Suppressor macrophage treated with lipopolysaccharide for 1 hour (primary cell): ENCODE data around the gene TSPAN7.

Experiments
- DNase-seq, 3 donors: peaks; one replicate each; pipeline ENCODE4 v3.0.0-alpha.2; 2020 to 2022

TSPAN7 gene

DNA sequence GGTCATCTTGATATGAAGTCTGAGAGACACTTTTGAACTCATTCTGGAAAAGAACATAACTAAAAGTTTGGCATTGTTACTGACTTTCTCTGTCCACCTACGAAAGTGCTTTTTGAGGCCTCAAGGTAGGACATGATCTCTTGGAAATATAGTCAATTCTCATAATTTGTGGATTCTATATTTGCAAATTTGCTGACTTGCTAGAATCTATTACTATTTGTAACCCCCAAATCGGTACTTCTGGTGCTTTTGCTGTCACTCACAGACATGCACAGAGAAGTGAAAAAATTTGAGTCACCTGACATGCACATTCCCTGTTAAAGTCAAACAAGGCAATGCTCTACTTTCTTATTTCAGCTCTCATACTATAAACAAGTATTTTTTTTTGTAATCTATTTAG is 35.6 kb downstream of the TSPAN7 start:
- DNase-seq: no peak

DNA sequence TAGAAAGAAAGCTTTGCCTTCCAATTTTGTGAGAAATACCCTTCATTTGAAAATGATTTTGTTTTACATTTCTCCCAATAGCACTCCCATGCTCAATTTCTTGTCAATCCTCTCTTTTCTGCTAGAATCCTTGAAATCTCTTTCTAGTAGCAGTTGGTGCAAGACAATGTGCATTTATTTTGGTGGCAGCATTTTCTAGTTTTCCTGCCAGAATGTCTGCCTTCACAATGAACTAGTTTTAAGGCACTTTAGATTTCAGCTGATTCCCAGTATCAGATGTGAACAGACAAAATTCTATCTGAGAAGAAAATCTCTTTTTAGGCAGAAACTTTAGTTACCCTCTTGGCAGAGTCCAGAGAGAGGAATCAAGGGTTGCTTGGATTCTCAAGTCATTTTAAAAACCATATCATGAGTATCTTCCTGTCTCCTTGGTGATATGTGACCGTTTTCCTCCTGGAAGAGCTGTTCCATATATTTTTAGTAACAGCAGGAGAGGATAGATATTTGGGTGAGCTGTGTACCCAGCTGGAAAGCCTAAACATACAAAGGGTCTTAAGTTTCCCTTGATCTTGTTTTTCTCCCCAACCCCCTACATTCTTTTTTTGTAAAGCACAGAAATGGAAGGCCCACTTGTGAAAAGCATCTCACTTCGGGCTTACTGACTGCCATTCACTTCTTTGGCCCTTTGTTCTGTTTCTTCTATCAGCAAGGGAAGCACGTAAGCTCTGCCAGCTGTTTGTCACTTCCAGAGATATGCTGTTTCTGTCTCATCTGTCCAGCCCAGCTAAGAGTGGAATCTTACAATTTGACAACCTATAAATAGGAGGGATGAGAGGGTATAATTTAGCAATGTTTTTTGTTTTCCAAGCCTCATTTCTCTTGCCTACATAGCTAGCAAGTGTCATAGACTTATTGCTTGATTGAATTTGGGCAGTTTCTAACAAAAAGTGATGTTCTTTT is 38.7 kb downstream of the TSPAN7 start:
- DNase-seq: no peak

GRCh38 chrX:38601866-38602265 is 40.5 kb downstream of the TSPAN7 start:
- peak; percentile 21 to 38 (median 24) for DNase-seq

DNA sequence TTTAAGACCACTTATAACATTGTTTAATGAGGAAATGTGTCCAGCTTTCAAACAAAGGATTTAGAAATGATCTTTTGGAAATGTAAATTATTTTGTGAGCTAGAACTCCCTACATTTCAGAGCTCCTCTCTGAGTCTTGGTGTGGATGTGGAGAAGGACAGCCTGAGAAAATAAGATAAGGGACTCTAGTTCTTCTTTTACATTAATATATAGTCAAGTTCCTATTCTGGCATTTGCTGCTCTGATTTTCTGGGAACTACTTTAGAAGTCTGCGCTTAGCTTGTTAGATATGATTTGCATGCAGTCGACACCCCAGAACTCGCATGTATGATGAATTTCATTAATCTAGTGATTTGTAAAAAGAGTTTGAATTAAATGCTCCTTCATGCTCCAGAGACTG is 45.5 kb downstream of the TSPAN7 start:
- no peak for DNase-seq

GRCh38 chrX:38607976-38608375 is 46.6 kb downstream of the TSPAN7 start:
- no peak for DNase-seq

GRCh38 chrX:38610849-38611248 is 49.5 kb downstream of the TSPAN7 start:
- no peak for DNase-seq

GRCh38 chrX:38612281-38612680 is 50.9 kb downstream of the TSPAN7 start:
- DNase-seq: peak in 1 of 3 donors; percentile 15

DNA sequence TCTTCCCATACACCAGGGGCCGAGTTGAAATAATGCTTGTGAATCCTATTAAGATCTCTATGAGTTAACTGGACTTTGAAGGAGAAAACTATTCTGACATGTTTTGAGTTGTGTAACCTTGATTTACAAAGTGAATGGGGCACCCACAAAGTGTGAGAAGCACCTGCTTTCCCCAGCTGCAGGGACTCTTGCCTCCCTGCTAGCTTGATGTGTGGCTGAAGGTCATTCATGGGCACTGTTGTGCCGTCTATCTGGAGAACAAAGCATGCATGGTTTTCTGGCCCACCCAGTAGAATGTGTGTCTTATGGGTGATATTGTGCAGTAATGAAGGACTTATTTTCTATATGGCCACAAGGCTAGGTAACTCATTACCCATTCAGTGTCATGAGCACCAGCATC is 53.1 kb downstream of the TSPAN7 start:
- DNase-seq: no peak

DNA sequence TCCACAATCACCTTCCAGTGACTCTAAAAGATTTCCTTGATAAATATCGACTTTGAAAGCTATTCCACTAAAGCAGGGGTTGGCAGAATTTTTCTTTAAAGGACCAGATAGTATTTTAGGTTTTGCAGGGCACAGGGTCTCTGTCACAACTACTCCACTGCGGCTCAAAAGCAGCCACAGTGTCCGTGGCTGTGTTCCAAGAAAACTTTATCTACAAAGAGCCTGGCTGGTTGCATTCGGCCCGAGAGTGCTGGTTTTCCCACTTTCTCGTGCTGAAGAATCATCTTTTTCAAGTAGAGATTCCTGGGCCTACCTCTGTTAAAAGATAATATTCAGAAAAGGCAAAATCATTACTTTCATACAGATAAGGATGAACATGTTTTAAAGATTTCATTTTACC is 55.6 kb downstream of the TSPAN7 start:
- DNase-seq: no peak

DNA sequence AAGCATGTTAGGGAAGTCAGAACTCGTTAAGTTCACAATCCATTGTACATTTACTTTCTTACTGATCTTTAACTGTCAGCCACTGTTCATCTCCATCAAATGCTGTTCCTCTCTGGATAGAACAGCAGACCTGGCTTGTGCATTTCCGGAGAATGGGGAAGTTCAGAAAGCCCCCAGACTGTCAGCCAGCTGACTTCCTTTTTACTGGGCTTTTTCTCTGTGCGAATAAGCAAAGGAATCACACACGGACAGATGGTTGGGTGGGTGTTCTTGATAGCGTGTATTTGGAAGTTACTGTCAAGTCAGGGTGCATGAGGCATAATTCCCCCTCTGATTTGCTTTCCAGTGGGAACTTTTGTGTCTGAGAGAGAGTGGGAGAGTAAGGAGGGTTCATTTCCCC is 56.8 kb downstream of the TSPAN7 start:
- peak; percentile 66 to 77 (median 74) for DNase-seq

- DNase-seq: no peak
These were observed 59.3 kb downstream of the TSPAN7 start for GRCh38 chrX:38620623-38621022.

- DNase-seq: no peak
These were observed 65.0 kb downstream of the TSPAN7 start for GRCh38 chrX:38626296-38626695.

GRCh38 chrX:38627683-38628082 is 66.3 kb downstream of the TSPAN7 start:
- peak; percentile 55 to 62 (median 58) for DNase-seq

DNA sequence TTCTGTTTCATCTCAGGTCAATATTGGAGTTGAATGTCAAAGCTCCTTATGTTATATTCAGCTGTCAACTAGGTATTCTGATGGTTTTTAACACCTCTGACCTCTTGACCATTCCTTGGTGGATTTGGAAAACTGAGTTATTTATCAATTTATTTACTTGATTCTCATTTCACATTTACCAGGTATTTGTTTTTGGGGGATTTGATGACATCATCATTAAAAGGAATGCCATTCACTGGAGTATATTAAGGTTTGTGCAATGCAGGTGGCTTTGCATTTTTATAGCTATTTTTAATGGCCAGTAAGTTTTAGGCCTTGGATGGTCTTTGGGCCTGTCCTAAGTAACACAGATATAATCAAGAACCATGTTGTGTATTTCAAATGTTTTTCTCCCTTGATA is 67.2 kb downstream of the TSPAN7 start:
- no peak for DNase-seq

GRCh38 chrX:38632516-38632915 is 71.2 kb downstream of the TSPAN7 start:
- DNase-seq: no peak

DNA sequence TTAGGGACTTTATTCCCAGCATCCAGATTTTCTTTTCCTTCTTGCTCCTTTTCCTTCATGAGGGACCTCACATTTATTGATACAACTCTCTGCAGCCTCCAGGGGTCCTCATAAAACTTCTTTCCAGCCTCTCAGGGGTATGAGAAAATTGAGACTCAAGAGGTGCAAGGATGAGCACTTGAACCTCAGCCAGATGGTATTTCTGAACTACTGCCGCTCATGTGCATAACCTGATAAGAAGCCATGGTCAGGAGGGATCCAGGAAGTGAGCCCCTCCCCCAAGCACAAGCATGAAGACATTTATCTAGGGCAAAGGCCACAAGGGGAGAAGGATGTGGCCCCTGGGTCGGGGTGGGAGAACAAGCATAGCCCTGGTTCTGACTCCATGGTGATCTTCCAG is 73.3 kb downstream of the TSPAN7 start:
- DNase-seq: no peak

DNA sequence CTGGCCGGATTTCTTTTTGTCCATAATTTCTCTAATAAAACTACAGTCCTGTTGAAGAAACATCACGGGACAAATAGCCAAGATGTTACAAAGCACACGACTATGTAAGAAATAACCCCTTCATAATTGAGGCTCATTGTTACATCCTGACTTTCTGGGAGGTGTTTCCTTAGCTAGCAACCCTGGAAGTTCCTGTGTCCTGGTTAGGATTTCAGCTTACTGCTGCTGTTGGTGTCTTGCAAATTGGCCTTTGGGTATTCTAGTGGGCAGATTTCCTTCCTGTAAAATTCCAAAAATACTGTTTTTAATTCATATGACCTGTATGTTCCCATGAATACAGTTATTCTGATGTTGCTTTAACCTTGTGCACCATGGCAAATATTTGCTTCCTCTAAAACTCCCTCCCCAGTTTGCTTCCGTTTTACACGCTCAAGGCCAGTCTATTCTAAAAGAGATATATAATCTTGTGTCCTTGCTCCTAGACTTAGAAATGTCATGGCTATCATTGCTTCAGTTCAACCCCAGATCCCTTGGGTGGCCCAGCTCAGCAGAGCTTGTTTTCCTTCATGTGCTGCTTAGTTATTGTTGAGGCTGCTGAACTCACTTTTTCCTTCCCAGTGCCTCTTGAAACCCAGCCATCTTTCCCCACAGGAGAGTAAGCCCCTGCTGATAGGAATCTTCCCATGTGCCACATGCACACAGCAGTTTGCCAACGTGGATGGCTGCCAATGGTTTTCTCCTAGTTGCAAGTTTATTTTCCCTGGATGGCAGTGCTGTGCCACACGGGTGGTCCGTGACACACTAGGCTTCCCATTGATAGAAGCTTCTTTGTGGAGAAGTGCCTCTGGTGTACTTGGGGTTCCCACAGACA is 75.8 kb downstream of the TSPAN7 start:
- no peak for DNase-seq

DNA sequence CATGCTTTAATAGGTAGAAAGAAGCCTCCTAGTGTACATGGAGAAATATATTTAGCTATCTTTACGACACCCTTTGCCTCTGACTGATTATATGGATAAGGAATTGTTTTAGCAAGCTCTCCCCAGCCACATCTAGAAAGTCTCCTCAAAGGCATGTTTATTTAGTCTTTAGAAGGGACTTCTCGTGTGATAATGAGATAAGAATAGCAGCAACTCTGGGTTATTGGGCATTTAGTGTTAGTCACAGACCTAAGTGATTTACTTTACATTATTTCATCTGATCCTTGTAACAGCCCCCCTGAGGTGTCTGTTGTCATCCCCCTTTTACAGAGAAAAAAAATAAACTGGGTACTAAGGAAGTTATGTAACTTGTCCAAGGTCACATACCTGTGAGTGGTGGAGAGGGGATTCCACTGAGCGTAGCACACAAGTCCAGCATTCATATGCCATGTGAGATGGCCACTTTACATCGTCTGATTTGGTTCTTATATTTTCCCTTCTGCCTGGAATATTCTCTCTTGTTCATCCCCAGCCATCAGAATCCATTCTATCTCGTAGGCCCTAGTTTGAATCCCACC is 77.7 kb downstream of the TSPAN7 start:
- no peak for DNase-seq

- no peak for DNase-seq
These were observed 78.4 kb downstream of the TSPAN7 start for GRCh38 chrX:38639730-38640129.

- DNase-seq: no peak
These were observed 79.9 kb downstream of the TSPAN7 start for GRCh38 chrX:38641197-38641596.

GRCh38 chrX:38643903-38644302 is 82.6 kb downstream of the TSPAN7 start:
- no peak for DNase-seq

- DNase-seq: no peak
These were observed 84.8 kb downstream of the TSPAN7 start for GRCh38 chrX:38646129-38646528.

DNA sequence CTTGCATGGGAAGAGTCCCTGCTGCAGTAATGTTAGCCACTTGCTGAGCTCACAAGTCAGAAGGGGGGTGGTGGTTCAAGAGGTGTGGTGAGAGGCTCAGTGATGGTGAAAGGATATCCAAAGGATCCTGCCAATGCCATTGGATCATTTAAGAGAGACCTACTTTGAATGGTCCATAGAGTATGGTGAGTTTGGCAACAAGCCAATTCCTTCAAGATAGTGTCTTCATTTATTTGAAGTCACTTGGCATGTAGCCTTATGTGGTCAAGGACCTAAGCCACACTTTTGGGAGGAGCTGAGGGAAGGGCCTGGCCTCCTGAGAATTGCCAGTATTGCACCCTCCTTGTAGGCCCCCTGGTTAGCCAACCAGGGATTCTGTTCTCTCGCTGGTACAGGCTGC is 87.9 kb downstream of the TSPAN7 start:
- DNase-seq: no peak
